CD4-positive, alpha-beta memory T cell (primary cell): Measurements from ENCODE around the gene COMMD4. TPM values are rescaled to one million over a fixed set of nuclear protein-coding genes. Genes with fewer than 3 reads are reported as not detected.
"Not testable (repeated sequence)": the region's sequence is repeated elsewhere in the genome, so short reads cannot be mapped to it uniquely, and the experiment has no call there.

Source experiments
- CTCF ChIA-PET: fragments of 350-600 bp; sonication (Branson Sonifier 250); formaldehyde crosslinking; loops from one replicate; lab custom pipeline; 2021; ENCODE audit warnings: inconsistent platforms; ENCODE audit not compliant: partially characterized antibody; lab: Charles Lee
- POLR2A ChIA-PET: fragments of 350-600 bp; sonication (Branson Sonifier 250); formaldehyde crosslinking; loops from one replicate; lab custom pipeline; 2021; ENCODE audit not compliant: partially characterized antibody; lab: Charles Lee
- DNase-seq, 5 donors: peaks; one replicate each; pipeline versions ENCODE4 v3.0.0 to v3.0.0-alpha.2; 2020 to 2022; ENCODE audit warnings: mixed read lengths in 1 of 5
- H3K27ac ChIP-seq: one replicate; pipeline ENCODE4 v1.7.0; 2013; ENCODE audit warnings: low read depth, low read length
- H3K27me3 ChIP-seq: 2 replicates; pipeline ENCODE4 v1.7.0; 2013; ENCODE audit warnings: mild to moderate bottlenecking, low read length, moderate library complexity; ENCODE audit not compliant: insufficient read depth
- H3K36me3 ChIP-seq: 2 replicates; pipeline ENCODE4 v1.7.0; 2013; ENCODE audit warnings: mild to moderate bottlenecking, low read length, moderate library complexity; ENCODE audit not compliant: insufficient read depth
- H3K4me1 ChIP-seq: 2 replicates; pipeline ENCODE4 v1.7.0; 2013; ENCODE audit warnings: mild to moderate bottlenecking, low read length, moderate library complexity; ENCODE audit not compliant: insufficient read depth
- H3K4me3 ChIP-seq, 2 donors: one replicate each; pipeline ENCODE4 v1.7.0; 2013; ENCODE audit warnings: low read length in 2 of 2, mild to moderate bottlenecking in 1 of 2
- H3K9me3 ChIP-seq, 2 donors: one replicate each; pipeline ENCODE4 v1.7.0; 2013; ENCODE audit warnings: low read length in 2 of 2, control low read depth in 1 of 2; ENCODE audit not compliant: control insufficient read depth in 1 of 2
- H3K27ac Mint-ChIP-seq, 7 donors: one replicate each; pipeline ENCODE4 v1.8.0; 2020 to 2021; ENCODE audit warnings: mixed read lengths in 7 of 7, mild to moderate bottlenecking in 6 of 7, inconsistent platforms in 3 of 7, moderate library complexity in 3 of 7
- H3K27me3 Mint-ChIP-seq, 2 donors: one replicate each; pipeline ENCODE4 v1.8.0; 2020 to 2021; ENCODE audit warnings: mixed read lengths in 2 of 2
- H3K36me3 Mint-ChIP-seq, 2 donors: one replicate each; pipeline ENCODE4 v1.8.0; 2020 to 2021; ENCODE audit warnings: mixed read lengths in 2 of 2, inconsistent platforms in 1 of 2, mild to moderate bottlenecking in 1 of 2
- H3K4me1 Mint-ChIP-seq, 4 donors: one replicate each; pipeline ENCODE4 v1.8.0; 2020 to 2021; ENCODE audit warnings: mixed read lengths in 4 of 4, mild to moderate bottlenecking in 1 of 4
- H3K4me3 Mint-ChIP-seq, 8 donors: one replicate each; pipeline ENCODE4 v1.8.0; 2020 to 2021; ENCODE audit warnings: mixed read lengths in 8 of 8, mild to moderate bottlenecking in 7 of 8, moderate library complexity in 6 of 8, inconsistent platforms in 3 of 8
- H3K9me3 Mint-ChIP-seq, 8 donors: one replicate each; pipeline ENCODE4 v1.8.0; 2020 to 2021; ENCODE audit warnings: mixed read lengths in 8 of 8, mild to moderate bottlenecking in 5 of 8, inconsistent platforms in 3 of 8, moderate library complexity in 1 of 8
- intact Hi-C: fragments of 100-400 bp; cut with micrococcal nuclease; formaldehyde crosslinking; loops from one replicate; pipeline ENCODE4 v1.15.1; 2023
- microRNA-seq: library from miRNA; unstranded; fragments of <30 nt; microRNA quantifications from one replicate; pipeline ENCODE4 v1.2.0, GENCODE V29; 2021; ENCODE audit warnings: borderline replicate concordance, borderline number of aligned reads, borderline microRNAs expressed, mixed read lengths
- polyA plus RNA-seq, 2 donors: library from polyadenylated mRNA; unstranded; fragments of 300-500 nt; fragmentation: Illumina TruSeq; gene quantifications; one replicate each; pipeline ENCODE4 v1.2.3, GENCODE V29; 2021
- total RNA-seq, 2 experiments: library from RNA; stranded (reverse); gene quantifications; one replicate each; pipeline ENCODE4 v1.2.3, GENCODE V29; 2021

Gene COMMD4
- total and polyA plus RNA-seq, 4 experiments from 2014 or later: 33.9 to 45.6 (median 38.7) TPM

DNA sequence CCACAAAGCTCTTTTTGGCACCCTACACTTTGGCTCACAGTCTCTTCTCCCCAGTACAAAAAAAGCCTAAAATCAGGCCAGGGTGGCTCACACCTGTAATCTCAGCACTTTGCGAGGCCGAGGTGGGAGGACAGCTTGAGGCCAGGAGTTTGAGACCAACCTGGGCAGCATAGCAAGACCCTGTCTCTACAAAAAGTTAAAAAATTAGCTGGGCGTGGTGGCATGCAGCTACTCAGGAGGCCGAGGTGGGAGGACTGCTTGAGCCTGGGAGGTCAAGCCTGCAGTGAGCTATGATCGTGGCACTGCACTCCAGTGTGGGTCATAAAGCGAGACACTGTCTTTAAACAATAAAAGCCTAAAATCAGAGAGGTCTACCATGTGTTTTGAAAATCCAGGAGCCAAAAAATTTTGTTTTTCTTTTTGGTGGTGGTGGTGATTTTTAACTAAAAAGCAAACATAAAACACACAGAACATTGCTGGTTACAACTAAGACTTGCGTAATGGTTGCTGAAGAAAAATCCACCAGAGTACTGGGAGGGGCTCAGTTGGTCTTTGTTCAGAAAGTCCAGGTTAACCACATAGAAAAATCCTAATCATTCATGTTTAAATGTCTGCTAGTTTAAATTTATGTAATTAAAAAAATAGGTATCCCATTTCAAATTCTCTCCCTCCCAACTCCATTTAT lies 34.2 kb downstream of the COMMD4 start:
- no peaks in the 10 kb centered on the region for H3K9me3 ChIP-seq
- no peak overlapping the region for H3K4me3 ChIP-seq
- ChIA-PET POLR2A (interaction anchor here (0.6 to 4.8 kb wide), 8 partner anchors 18 to 830 kb away, joined by 3 to 222 read pairs (median 38); partner anchors contain the start of genes IMP3, NEIL1, SIN3A and SNUPN), CTCF (interaction anchor here (1.5 to 3.7 kb wide), 5 partner anchors 10 to 270 kb away, joined by 4 to 62 read pairs (median 20); partner anchors contain the start of genes IMP3, SIN3A and SNUPN)
- no peak overlapping the region for H3K27ac ChIP-seq
- peak overlapping the region; percentile 13 to 95 (median 90) for H3K4me3 Mint-ChIP-seq
- H3K9me3 Mint-ChIP-seq: no peaks in the 10 kb centered on the region
- intact Hi-C loops: loop anchor here (10.0 kb wide), 1 partner anchor 345 kb away; the partner anchor contains the start of gene PPCDC
- H3K4me1 Mint-ChIP-seq: peaks cover 7 to 33% (median 25%) of the 10 kb centered on the region in 4 donors
- H3K4me1 ChIP-seq: peaks cover 25% of the 10 kb centered on the region
- peak overlapping the region in 6 of 7 donors; percentile 95 to 97 (median 96) for H3K27ac Mint-ChIP-seq
- no peaks in the 10 kb centered on the region for H3K27me3 ChIP-seq
- DNase-seq: no peak
- H3K27me3 Mint-ChIP-seq: no peaks in the 10 kb centered on the region
- peaks cover 29 to 63% of the 10 kb centered on the region in 2 donors for H3K36me3 Mint-ChIP-seq
- H3K36me3 ChIP-seq: peaks cover 53% of the 10 kb centered on the region

DNA sequence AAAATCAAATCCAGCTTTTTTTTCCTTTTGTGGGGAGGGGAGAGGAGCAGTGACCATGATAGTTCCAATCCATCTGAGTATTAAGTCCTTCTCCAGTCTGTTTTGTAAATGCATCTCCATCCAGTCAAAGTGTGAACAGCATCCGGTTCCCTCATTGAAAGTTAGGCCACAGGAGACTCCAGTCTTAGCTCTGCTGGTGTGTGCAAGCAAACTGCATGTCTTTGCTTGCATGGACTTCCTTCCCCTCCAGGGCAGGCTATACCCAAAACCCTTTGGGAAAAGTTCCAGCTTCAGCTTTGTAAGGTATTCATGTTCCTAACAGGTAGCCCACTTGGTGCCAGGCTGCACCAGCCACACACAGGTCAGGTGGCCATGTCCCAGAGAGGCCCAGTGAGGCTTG lies 35.6 kb downstream of the COMMD4 start:
- Histone ChIP-seq H3K4me3 (no peak overlapping the region), H3K27ac (no peak overlapping the region), H3K9me3 (no peaks in the 10 kb centered on the region), H3K36me3 (peaks cover 54% of the 10 kb centered on the region), H3K27me3 (no peaks in the 10 kb centered on the region), H3K4me1 (peaks cover 24% of the 10 kb centered on the region)
- ChIA-PET POLR2A (interaction anchor here (1.2 kb wide), 1 partner anchor 80 kb away, joined by 6 read pairs; the partner anchor contains the start of gene SIN3A), CTCF (interaction anchor here (2.5 kb wide), 1 partner anchor 269 kb away, joined by 8 read pairs; the partner anchor contains the start of gene IMP3)
- intact Hi-C loops: no loop called here
- Mint-ChIP-seq H3K36me3 (peaks cover 38 to 74% of the 10 kb centered on the region in 2 donors), H3K27me3 (no peaks in the 10 kb centered on the region), H3K9me3 (no peaks in the 10 kb centered on the region), H3K4me1 (peaks cover 7 to 32% (median 25%) of the 10 kb centered on the region in 4 donors), H3K4me3 (no peak overlapping the region), H3K27ac (peak overlapping the region in 1 of 7 donors; percentile 62)
- DNase-seq: no peak

- Histone ChIP-seq H3K27ac (no peak overlapping the region), H3K4me3 (no peak overlapping the region), H3K27me3 (no peaks in the 10 kb centered on the region), H3K4me1 (peaks cover 18% of the 10 kb centered on the region), H3K9me3 (no peaks in the 10 kb centered on the region), H3K36me3 (peaks cover 48% of the 10 kb centered on the region)
- CTCF ChIA-PET: no interaction called here
- H3K36me3 Mint-ChIP-seq: peaks cover 40 to 80% of the 10 kb centered on the region in 2 donors
- H3K4me3 Mint-ChIP-seq: no peak overlapping the region
- H3K27ac Mint-ChIP-seq: no peak overlapping the region
- intact Hi-C loops: no loop called here
- peaks cover 7 to 26% (median 21%) of the 10 kb centered on the region in 4 donors for H3K4me1 Mint-ChIP-seq
- no peak for DNase-seq
- no peaks in the 10 kb centered on the region for H3K27me3 Mint-ChIP-seq
- POLR2A ChIA-PET: no interaction called here
- no peaks in the 10 kb centered on the region for H3K9me3 Mint-ChIP-seq
Measured at GRCh38 chr15:75371901-75372688, 36.2 kb downstream of the COMMD4 start.

DNA sequence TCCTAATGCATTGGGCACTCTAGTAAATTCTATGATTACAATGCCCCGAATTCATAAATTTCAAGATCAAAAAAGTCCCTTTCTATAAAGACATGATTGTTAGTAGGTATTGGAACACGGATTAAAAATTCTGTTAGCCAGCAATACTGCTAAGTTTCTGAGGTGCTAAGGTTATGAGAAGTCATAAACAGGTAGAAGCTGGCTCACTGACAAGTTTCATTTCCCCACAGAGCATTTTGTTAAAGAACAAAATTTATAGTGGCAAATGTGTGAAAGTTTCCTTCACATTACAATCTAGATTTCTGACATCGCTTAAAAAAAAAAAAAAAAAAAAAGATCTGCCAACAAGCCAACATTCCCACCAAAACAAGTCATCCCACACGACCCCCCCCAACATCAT lies 44.9 kb downstream of the COMMD4 start:
- Histone ChIP-seq H3K9me3 (no peaks in the 10 kb centered on the region), H3K4me3 (no peak overlapping the region), H3K27ac (no peak overlapping the region), H3K4me1 (no peaks in the 10 kb centered on the region), H3K27me3 (no peaks in the 10 kb centered on the region), H3K36me3 (peaks cover 49% of the 10 kb centered on the region)
- intact Hi-C loops: no loop called here
- Mint-ChIP-seq H3K36me3 (peaks cover 31 to 75% of the 10 kb centered on the region in 2 donors), H3K27me3 (no peaks in the 10 kb centered on the region), H3K4me3 (no peak overlapping the region), H3K9me3 (no peaks in the 10 kb centered on the region), H3K27ac (peak overlapping the region in 3 of 7 donors; percentile 53 to 77 (median 63)), H3K4me1 (peaks cover 0 to 3% (median 2%) of the 10 kb centered on the region in 4 donors)
- ChIA-PET CTCF (interaction anchor here (3.5 kb wide), 1 partner anchor 12 kb away, joined by 20 read pairs; the partner anchor contains the start of gene MAN2C1), POLR2A (interaction anchor here (1.1 to 1.8 kb wide), 2 partner anchors 12 to 259 kb away, joined by 3 to 8 read pairs; partner anchors contain the start of genes IMP3 and MAN2C1)
- no peak for DNase-seq

DNA sequence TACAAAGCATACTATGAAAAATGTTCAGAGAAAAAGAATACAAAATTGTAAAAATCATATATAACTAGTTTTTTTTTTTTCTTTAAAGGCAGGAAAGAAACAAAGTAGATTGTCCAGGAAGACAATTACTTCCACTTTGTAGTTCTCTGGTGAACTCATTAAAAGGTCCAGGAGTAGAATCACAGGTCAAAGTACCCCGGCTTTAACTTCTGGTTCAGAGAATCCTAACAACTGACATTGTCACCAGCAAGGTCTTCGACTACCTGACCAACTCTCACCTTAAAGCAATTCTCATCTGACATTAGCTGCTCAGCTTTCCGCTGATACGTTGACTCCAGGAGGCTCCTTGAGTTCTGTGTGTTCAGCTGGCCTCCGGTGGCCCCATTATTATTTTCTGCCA lies 48.1 kb downstream of the COMMD4 start:
- DNase-seq, H3K4me3 Mint-ChIP-seq, POLR2A ChIA-PET, H3K4me1 Mint-ChIP-seq, H3K27ac Mint-ChIP-seq, H3K27me3 ChIP-seq, intact Hi-C loops, H3K27ac ChIP-seq, H3K9me3 Mint-ChIP-seq, H3K27me3 Mint-ChIP-seq, H3K4me1 ChIP-seq, H3K9me3 ChIP-seq, H3K4me3 ChIP-seq: not testable (repeated sequence)
- H3K36me3 ChIP-seq: peaks cover 69% of the 10 kb centered on the region
- H3K36me3 Mint-ChIP-seq: peaks cover 36 to 76% of the 10 kb centered on the region in 2 donors
- CTCF ChIA-PET: interaction anchor here (0.8 kb wide), 1 partner anchor 15 kb away, joined by 3 read pairs; the partner anchor contains the start of gene MAN2C1

Small RNA genes lying within 50 kb of the gene (microRNA-seq; reads per million reads assigned to microRNA genes)
- gene MIR631: not detected

Other genes with a start within 250 kb of the COMMD4 start
- gene C15orf39, start 134.2 kb upstream of the COMMD4 start, total RNA-seq: 10 to 100 TPM; 25.9 to 27.0 TPM
- 1 to 10 TPM in 1 of 2 donors, under 1 TPM in 1; 0.36 to 4.6 TPM for gene C15orf39, start 134.2 kb upstream of the COMMD4 start, polyA plus RNA-seq
- not detected for gene GOLGA6C, start 77.7 kb upstream of the COMMD4 start, total RNA-seq
- not detected for gene GOLGA6C, start 77.7 kb upstream of the COMMD4 start, polyA plus RNA-seq
- gene GOLGA6D, start 53.2 kb upstream of the COMMD4 start, total RNA-seq: not detected
- not detected for gene GOLGA6D, start 53.2 kb upstream of the COMMD4 start, polyA plus RNA-seq
- 10 to 100 TPM; 13.0 to 16.4 TPM for gene NEIL1, start 11.0 kb downstream of the COMMD4 start, total RNA-seq
- 1 to 10 TPM; 1.5 to 2.6 TPM for gene NEIL1, start 11.0 kb downstream of the COMMD4 start, polyA plus RNA-seq
- gene MAN2C1, start 32.5 kb downstream of the COMMD4 start, total RNA-seq: 100 to 1,000 TPM; 448 to 449 TPM
- 10 to 100 TPM; 32.2 to 38.0 TPM for gene MAN2C1, start 32.5 kb downstream of the COMMD4 start, polyA plus RNA-seq
- 100 to 1,000 TPM; 128 to 134 TPM for gene SIN3A, start 115.6 kb downstream of the COMMD4 start, total RNA-seq
- 10 to 100 TPM in 1 of 2 donors, 1 to 10 TPM in 1; 7.0 to 25.9 TPM for gene SIN3A, start 115.6 kb downstream of the COMMD4 start, polyA plus RNA-seq
- 10 to 100 TPM; 15.9 to 16.6 TPM for gene PTPN9, start 243.3 kb downstream of the COMMD4 start, total RNA-seq
- 10 to 100 TPM; 26.5 to 31.7 TPM for gene PTPN9, start 243.3 kb downstream of the COMMD4 start, polyA plus RNA-seq